ENCODE results near the gene JOSD1.

Gene JOSD1

DNA sequence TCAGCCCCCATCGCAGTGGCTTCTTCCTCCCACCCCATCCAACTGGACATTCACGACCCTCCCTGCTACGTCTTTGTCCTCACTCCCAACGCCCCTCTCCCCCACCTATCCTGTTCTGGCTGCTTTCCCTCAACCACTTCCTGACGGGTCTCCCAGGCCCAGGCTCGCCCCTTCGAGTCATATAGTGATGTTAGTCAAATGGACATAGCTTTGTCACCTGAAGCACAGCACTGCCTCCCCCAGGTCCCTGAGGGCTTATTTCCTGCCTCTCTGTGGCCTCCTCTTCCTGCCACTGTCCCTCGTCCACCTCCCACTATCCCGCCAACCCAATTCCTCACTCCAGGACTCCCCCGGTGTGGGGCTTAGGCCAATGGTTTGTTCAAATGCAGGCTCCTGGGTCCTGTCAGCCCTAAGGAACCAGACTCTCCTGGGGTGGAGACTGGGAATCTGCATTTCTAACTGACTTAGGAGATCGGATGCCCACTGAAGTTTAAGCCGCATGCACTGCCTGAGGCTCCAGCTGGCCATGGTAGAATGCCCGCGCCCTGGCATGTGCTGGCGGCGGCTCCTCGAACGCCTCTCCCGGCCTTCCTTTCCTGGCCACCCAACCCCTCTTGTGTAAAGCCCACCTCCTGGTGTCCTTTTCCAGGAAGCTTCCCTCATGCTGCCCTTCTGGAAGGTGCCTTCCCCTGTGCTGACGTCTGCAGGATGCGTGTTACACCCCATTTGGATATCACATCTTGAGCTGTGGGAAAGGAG is 36.7 kb upstream of the JOSD1 start:
- H3K4me3 ChIP-seq (replicated peaks; ENCODE audit: low read depth, low read length) = no peak overlapping the region
- TF ChIP-seq, protein P1, sequence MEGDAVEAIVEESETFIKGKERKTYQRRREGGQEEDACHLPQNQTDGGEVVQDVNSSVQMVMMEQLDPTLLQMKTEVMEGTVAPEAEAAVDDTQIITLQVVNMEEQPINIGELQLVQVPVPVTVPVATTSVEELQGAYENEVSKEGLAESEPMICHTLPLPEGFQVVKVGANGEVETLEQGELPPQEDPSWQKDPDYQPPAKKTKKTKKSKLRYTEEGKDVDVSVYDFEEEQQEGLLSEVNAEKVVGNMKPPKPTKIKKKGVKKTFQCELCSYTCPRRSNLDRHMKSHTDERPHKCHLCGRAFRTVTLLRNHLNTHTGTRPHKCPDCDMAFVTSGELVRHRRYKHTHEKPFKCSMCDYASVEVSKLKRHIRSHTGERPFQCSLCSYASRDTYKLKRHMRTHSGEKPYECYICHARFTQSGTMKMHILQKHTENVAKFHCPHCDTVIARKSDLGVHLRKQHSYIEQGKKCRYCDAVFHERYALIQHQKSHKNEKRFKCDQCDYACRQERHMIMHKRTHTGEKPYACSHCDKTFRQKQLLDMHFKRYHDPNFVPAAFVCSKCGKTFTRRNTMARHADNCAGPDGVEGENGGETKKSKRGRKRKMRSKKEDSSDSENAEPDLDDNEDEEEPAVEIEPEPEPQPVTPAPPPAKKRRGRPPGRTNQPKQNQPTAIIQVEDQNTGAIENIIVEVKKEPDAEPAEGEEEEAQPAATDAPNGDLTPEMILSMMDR (IDR thresholded peaks at IDR 0.05; ENCODE audit: low read length, missing control alignments) = no peak
- DNase-seq (ENCODE audit: low read depth) = no peak

DNA sequence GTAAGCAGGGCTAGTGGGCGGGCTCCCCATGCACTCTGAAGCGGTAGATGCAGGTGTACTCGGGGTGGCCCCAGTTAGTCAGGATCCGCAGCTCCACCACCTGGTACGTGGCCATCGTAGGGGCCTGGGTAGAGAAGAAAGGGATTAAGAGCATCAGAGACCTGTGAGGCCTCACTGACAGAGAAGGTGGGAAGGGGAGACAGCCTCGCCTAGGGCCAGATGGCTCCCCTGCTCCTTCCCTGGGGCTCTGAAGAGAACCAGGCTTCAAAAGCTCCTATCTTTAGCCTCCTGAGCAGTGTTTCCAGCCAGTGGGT is 35.5 kb upstream of the JOSD1 start:
- DNase-seq (ENCODE audit: low read depth) = no peak
- no peak overlapping the region for H3K4me3 ChIP-seq (replicated peaks; ENCODE audit: low read depth, low read length)
- TF ChIP-seq, protein P1 (IDR thresholded peaks at IDR 0.05; ENCODE audit: low read length, missing control alignments) = no peak

DNA sequence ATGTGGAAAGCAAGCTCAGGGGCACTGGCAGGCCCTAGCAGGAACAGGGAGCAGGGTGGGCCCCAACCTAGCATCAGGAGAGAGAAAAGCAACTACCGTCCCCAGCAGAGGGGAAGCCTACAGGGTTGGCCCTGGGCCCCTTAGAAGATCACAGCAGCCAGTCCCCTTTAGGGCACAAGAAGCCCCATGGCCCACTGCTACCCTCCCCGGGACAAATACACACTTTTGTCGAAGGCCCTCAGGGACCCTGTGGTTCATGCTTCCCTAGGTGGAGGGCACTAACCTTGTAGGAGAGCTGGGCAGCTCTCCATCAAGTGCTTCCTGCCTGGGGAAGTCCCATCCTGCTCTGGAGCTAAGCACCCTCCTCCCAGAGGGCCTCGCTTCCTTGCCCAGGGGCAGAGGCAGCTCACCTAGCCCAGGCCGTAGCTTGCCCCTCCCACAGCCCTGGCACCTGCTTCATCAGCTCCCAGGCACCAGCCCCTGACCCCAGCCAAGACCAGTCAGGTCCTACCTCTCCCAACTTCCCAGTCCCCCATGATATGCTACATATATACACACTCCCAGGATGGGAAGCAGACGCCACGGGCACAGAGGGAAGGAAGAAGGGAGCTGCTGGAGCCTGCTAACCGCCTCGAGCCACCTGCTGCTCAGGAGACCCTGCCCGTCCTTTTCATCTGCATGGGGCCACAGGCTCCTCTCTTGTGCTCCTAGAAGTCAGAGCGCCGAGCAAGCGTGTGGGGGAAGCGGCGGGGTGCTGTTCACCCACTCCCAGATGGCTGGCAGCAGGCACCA is 34.9 kb upstream of the JOSD1 start:
- no peak overlapping the region for H3K4me3 ChIP-seq (replicated peaks; ENCODE audit: low read depth, low read length)
- TF ChIP-seq, protein P1 (IDR thresholded peaks at IDR 0.05; ENCODE audit: low read length, missing control alignments) = no peak
- DNase-seq (ENCODE audit: low read depth) = no peak

DNA sequence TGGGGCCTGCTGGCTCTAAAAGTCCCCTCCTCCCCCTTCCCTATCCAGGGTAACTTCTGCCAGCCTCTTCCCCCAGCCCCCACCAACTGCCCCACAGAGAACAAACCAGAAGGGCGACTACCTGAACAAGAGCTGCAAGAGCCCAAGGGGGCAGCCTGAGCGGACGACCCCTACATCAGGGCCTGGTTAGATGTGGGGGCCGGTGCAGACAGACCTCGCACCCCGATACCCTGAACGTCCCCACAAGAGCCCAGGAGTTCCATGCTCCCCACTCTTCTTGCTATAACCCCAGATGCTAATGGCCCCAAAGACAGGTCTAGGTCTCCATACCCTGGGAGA is 34.4 kb upstream of the JOSD1 start:
- DNase-seq (ENCODE audit: low read depth) = no peak
- TF ChIP-seq, protein P1 (IDR thresholded peaks at IDR 0.05; ENCODE audit: low read length, missing control alignments) = no peak
- H3K4me3 ChIP-seq (replicated peaks; ENCODE audit: low read depth, low read length) = no peak overlapping the region

DNA sequence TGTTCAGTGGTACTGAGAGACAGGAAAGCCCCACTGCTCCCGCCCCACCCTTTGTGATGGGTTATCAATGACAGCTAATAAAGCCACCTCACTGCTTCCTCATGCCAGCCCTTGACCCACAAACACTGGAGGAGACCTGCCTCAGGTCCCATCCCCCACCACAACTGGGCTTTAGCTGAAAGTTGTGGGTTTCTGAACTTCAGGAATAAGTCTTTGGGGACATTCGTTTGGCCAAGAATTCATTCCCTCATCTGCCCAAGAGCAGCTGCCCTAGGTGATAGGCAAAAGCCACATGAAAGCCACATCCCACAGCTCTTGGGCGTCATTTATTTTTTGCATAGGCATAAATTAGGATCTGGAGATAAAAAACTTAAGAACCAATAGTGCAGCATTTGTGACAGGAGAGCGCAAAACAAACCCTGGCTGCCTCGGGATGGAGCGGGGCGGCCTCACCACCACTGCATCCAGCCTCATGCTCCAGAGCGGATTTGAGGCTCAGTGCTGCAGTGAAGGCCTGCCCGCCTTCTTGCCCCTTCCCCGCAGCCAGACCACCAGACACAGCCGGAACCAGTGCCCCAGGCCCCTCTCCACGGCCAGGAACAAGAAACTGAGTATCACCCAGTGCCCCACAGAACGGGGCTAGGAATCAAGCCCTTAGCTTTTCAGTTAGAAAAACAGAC is 33.8 kb upstream of the JOSD1 start:
- TF ChIP-seq, protein P1 (IDR thresholded peaks at IDR 0.05; ENCODE audit: low read length, missing control alignments) = no peak
- no peak for DNase-seq (ENCODE audit: low read depth)
- H3K4me3 ChIP-seq (replicated peaks; ENCODE audit: low read depth, low read length) = no peak overlapping the region

DNA sequence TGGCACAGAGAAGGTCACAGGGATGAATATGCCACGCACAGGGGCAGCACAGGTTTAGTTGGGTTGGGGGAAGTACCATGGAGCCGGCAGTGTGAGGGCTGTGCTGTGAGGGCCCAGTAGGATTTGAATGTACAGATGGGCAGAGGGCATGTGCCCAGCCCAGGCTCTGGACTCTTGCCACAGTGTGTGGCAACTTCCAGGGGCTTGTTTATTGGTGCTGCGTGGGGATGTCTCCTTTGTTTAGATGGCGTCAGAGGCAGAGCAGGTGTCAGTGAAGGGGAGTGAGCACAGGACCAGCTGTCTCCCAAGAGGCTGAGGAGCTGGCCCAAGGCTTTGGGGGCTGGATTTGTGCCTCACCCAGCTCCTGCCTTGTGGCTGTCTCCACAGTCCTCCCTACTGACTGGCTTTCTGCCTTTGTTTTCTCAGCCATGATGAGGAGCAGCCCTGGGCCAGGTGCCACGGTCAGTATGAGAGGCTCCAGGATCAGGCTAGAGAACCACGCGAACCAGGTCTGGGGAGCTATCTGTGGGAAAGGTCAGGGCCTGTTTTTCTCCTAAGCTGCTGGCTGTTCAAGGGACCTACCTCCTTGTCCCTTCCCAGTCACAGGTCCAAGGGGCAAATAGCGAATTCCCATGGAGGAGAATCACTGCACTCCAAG is 33.1 kb upstream of the JOSD1 start:
- no peak overlapping the region for H3K4me3 ChIP-seq (replicated peaks; ENCODE audit: low read depth, low read length)
- peak; percentile 41 for DNase-seq (ENCODE audit: low read depth)
- TF ChIP-seq, protein P1 (IDR thresholded peaks at IDR 0.05; ENCODE audit: low read length, missing control alignments) = no peak

All from fibroblast of pulmonary artery (primary cell).